Medulla oblongata (tissue), 1 donor: ENCODE data around the gene CIZ1.

ENCODE experiments used
- DNase-seq: peaks from one replicate; pipeline ENCODE4 v3.0.0-alpha.2; 2015; ENCODE audit errors: extremely low spot score

CIZ1 gene

DNA sequence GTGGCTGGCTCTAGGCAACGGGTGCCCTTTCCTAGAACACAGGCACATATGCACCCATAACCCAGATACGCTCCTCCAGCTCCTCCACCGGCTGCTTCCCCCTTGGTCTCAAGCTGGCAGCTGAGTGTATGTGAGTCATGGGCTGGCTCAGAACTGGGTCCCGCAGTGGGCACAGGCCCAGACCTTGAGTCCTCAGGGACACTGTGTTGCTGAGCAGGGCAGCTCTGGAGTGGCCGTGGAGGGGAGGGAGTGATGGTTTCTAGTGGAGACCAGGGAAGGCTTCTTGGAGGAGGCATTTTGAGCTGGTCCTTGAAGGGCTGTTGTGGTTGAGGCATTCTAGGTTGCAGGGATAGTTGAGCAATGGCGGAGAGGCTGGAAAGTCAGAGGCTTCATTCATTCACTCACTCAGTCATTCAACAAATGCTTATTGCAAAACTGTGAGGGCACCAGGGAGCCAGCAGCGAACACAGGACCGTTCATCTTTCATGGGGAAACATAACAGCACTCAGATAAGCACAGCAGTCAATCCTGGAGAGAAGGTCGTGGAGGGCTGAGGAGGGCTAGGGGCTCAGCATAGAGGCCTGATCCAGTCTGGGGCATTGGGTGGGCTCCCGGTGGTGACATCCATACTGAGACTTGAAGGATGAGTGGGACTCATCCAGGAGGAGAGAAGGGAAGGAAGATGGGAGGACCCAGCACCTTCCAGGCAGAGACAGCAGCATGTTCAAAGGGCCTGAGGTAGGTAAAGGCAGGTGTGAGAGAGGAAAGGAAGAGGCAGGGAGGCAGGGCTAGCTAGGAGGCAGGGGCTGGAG lies 29.0 kb downstream of the CIZ1 start:
- peak; percentile 36 for DNase-seq

GRCh38 chr9:128161215-128161902 lies 30.0 kb downstream of the CIZ1 start:
- no peak for DNase-seq

DNA sequence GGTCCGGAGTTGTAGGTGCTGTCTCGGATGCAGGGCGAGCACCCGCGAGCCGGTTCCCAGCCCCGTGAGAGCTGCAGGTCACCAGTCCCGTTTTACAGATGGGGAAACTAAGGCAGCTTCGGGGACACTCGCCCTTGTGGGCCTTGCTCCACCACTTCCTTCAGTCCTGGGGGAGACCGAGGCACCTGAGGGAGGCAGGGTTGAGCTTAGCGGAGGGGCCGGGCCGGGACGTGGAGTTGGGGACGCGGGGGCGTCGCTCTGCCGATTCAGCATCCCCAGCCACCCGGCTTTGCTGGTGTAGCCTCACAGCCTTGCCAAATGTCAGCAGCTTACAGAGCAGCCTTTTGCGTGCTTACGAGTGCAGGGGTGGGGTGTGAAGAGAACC lies 30.8 kb downstream of the CIZ1 start:
- DNase-seq, result peak; percentile 7

DNA sequence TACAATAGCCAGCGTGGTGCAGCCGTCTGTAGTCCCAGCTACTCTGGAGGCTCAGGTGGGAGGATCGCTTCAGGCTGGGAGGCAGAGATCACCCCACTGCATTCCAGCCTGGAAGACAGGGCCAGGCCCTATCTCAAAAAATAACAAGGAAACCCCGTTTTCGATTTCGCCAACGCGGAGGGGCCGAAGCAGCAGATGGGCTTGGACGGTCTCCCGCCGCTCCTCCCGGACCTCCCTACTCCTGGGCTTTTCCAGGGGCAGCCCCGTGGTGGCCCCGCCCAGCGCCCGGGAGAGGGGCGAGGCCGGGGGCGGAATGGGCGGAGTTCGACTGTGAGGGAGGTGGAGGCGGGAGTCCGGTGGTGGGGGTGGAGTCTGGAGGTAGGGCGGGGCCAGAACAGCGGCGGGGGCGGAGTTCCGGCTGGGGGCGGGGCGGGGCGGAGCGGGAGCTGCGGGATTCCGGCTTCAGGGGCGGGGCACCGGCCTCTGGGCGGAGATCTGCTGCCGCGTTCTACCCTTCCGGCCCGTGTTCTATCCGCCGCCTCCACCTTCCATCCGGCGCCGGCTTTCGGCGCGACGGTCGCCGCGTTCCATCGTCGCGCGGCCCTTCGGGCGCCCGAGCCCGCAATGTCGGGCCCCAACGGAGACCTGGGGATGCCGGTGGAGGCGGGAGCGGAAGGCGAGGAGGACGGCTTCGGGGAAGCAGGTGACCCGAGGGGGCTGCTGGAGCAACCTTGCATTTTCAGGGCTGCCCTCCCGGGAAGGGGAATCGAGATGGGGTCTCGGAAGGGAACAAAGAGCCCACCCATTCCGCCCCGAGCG lies 31.4 kb downstream of the CIZ1 start, which contains the start of gene BBLN:
Gene BBLN, plus strand, starts transcription at position 482 of the 819 bp plus-strand sequence. Its CDS starts 143 bp downstream, at position 625.
- DNase-seq, result peak; percentile 95

DNA sequence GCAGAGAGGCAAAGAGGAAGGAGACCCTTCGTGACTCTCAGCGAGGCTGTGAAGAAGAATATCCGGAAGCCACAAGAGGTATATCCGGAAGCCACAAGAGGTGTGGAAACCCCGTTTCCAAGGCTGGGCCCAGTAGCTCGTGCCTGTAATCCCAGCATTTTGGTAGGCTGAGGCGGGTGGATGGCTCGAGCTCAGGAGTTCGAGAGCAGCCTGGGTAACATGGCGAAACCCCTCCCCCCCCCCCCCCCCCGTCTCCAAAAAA lies 31.9 kb downstream of the CIZ1 start:
- DNase-seq, result peak; percentile 9

- DNase-seq, result no peak
Measured at GRCh38 chr9:128155736-128156500, 35.5 kb downstream of the CIZ1 start.

DNA sequence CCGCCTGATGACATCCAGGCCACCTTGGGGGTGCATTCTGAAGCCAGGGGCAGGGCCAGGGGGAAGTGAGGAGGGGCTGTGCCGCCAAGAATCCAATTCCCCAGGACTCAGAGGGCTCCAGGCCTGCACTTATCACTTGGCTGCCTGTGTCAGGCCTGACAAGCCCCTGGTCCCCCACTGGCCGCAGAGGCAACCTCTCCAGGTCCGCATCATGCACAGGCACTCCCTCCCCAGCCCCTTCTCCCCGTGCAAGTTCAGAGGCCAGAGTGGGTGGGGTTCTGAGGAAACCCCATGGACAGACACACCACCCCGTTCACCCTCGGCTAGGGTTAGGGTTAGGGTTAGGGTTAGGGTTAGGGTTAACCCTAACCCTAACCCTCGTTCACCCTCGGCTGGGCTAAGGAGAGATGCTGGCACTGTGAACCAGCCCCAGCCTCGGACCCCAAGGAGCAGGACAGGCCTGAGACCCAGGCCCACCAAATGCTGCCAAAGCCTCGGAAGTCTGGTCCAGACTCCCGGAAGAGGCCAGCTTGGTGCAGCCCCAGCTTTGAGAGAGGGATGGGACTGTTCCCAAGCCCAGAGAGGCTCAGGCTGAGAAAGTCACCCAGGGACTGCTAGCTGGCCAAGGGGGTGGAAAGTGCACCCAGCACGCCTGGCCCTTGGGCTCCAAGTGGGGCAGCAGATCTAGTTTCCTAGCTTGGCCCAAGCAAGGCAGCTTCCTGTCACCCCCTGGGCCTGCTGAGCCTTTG lies 37.3 kb downstream of the CIZ1 start:
- DNase-seq, result no peak

DNA sequence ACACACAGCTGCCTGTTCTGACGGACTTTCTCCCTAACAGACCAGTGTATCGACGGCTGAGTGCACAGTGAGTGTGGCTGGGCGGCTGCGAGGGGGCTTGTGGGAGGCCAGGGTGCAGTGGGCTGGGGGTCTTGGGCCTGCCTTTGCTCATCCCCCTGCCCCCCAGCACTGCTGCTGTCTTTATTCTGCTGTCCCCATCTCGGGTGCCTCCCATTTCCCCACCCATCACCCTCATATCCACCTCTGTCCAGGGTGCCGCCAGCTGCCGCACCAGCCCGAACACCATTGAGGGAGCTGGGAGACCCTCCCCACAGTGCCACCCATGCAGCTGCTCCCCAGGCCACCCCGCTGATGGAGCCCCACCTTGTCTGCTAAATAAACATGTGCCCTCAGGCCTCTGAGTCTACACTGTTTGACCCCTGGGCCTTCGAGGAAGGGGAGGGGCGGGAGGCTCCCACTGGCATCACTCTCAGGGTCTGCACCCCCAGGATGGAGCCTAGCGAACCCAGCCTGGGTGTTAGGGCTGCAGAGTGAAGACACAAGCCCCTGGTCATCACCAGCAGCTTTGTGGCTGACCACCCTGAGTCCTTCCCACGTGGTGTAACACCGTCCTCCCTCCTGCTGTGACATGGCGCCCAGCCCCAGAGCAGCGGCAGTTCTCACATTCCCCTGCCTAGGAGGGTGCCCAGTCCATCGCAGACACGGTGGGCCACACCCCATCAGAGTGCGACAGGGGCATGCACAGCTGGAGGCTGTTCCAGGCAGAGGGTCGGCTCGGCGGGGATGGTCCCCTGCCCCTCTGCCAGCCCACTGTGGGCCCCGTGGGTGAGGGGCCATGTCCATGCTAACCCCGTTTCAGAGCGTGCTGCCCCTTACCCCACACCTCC lies 38.1 kb downstream of the CIZ1 start:
- no peak for DNase-seq

DNA sequence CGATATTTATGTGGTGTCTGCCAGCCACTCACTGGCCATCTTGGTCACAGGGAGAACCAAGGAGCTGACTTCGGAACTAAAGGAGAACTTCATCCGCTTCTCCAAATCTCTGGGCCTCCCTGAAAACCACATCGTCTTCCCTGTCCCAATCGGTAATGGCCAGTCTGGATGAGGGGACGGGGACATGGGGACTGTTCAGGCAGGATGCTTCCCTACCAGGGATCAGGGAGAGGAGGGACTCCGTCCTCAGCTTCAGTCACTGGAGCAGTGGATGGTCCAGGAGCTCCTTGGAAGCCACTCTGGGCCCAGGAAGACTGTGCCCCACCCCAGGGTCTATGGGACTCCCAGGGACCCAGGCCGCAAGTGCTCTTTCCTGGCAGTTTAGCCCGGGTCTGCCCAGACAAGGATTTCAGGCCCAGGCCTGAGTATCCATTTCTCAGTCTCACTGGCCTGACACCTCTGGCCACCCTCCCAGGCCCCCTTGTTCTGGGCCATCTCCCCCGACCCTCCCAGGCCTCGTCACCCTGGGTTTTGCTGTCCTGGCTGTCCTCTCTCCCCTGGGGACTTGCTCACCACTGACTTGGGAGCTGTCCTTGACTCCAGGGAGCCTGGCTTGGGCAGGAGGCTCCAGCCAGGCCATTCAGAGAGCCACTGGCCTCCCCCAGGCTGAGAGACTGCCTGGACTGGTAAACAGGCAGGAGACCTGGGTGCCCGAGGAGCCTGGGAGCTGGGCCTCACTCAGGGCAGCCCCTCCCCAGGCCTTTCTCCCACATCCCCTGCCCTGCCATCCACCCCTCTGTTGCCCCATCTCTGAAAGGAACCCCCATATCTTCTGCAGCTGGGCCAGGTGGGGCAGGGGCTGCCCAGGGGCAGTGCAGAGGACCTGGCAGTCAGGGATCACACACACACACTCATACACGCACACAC lies 39.0 kb downstream of the CIZ1 start:
- no peak for DNase-seq

GRCh38 chr9:128151309-128152132 lies 39.9 kb downstream of the CIZ1 start:
- DNase-seq, result no peak

DNA sequence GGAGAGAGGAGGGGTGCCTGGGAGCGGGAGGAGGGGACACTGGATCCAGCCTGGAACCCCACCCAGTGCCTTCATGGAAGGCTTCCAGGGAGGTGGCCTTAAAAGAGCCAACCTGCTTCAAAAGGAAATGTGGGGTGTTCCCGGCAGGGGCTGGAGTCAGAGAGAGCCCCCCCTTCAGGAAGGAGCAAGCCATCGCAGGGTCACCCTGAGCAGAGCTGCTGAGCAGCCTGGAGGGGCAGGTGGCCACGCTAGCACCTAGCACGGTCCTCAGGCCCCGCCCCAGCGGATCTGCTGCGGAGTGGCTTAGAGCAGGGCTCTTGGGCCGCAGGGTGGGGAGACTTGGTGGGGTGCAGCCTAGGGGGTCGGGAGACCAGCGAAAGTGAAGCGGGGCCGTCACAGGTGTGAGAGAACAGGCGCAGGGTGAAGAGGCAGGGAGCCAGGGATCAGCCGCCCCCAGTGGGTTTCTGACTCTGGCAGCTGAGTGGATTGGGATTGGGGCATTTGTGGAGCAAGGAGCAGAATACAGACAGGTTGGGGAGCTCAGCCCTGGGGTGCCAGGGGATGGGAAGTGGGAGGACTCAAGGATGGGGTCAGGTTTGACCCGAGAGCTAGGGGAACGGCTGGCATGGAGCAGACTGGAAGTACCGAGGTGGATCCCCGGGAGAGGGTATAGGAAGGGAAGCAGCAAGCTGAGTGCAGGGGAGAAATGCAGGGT lies 40.6 kb downstream of the CIZ1 start:
- no peak for DNase-seq

DNA sequence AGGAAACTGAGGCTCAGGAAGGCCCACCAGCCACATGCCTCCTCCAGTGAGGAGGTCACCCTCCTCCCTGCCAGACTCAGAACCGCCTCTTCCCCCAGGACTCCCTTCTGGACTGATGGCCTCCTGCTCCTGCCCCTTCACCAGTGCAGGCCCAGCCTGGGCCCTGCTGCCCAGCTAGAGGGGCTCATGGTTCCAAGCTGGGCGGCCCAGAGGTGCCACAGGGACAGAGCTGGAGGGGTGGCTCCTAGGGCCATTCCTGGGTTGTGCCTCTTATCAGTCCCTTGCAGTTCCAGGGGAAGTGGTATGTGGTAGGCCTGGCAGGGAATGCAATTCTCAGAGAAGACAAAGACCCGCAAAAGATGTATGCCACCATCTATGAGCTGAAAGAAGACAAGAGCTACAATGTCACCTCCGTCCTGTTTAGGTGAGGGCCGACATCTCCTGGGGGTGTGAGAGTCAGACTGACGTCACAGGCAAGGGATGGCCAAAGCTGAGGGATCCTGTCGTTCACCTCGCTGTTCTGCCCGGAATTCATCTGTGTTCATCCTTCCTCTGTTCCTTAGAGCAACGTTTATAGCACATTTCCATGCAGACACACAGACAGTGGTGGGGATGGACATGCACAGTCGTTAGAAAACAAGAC lies 41.3 kb downstream of the CIZ1 start:
- no peak for DNase-seq

- no peak for DNase-seq
Measured at GRCh38 chr9:128149001-128149701, 42.2 kb downstream of the CIZ1 start, which contains the start of gene LCN2. TSS of gene LCN2 (plus strand) at chr9:128149453. CDS start at chr9:128149526, 73 bp downstream.

- DNase-seq, result no peak
Measured at GRCh38 chr9:128148509-128149000, 42.8 kb downstream of the CIZ1 start.

DNA sequence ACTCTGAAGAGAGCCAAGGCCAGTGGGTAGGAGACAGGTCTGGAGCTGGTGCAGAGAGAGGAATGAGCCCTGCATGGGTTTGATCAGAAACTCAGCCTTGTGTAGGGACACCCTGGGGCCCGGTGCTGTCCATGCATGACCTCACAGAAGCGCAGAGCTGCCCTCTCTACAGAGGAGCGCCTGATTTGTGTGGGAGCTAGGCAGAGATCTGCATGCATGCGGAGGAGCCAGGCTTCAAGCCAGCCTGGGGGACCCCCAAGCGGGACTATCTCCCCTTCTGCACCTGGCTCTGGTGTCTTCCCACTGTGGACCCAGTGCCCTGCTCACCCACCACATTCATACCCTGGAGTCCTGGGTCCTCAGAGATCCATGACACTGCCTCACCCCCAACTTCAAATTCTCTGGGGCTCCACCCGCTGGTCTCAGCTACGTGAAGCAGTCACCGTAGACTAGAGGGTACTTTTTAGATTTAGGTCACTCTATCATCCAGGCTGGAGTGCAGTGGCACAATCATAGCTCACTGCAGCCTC lies 44.7 kb downstream of the CIZ1 start:
- no peak for DNase-seq

DNA sequence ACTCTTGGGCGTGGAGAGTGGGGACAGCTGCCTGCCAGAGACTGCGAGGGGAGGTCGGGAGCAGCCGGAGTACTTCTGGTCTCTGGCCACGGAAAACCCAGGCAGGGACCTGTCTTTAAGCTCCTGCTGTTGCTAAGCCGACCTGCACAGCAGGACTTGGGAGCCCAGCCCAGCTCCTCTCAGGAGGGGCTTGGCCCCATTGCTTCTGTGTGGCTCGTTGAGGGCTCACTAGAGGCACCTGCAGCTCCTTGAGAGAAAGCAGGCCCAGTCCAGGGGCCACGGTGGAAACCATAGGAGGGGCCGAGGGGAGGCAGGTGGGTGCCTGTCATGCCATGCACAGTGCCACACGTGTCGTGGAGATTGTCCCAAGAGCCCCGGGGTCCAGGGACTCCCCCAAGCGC lies 45.4 kb downstream of the CIZ1 start:
- DNase-seq, result no peak
